Anterior cingulate cortex (tissue), 58 donors: ENCODE measurements around the gene DMRTA2.
A peak's percentile ranks its signal among the peaks of the same experiment; 100 is the strongest.

Experiments
- DNase-seq, 58 donors: peaks; one replicate each; lab custom pipeline; 2025; lab: John Stamatoyannopoulos, UW

The DMRTA2 gene

DNA sequence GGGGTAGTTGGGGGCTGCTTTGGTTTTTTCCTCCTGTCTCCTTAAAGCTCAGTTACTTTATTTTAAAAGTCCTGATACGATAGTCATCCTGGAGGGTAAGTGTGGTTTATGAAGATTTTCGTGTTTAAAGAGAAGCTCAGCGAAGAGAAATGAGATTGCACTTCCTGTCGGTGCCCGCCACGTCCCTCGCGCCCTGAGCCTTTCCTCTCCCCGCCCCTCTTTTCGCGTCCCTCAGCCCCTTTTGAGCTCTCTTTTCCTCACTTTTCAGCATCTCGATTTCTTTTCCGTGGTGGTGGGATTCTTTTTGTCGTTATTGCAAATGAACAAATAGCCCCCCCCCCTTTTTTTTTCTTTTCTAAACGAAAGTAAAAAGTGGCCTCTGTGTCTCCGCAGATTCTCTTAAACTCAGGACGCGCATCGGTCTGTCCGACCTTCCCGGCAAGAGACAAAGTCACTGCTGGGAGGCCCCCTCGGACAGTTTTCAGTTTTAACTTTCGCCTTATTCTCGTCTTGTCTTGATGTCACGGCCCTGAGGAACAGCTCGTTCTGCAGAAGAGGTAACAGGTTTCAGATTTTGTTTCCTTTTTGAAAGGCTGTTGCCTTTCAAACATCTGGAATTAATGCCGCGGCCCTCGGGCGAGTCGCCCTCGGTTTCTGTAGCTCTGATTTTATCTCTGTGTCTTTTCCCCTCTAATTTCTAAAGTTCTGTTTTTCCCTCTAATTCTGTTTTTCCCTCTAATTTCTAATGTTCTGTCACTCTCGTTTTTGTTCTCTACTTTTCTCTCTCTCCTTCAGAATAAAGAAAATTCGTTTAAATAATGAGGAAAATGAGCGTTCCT, 1.0 kb upstream of the DMRTA2 start:
- no peak for DNase-seq

DNA sequence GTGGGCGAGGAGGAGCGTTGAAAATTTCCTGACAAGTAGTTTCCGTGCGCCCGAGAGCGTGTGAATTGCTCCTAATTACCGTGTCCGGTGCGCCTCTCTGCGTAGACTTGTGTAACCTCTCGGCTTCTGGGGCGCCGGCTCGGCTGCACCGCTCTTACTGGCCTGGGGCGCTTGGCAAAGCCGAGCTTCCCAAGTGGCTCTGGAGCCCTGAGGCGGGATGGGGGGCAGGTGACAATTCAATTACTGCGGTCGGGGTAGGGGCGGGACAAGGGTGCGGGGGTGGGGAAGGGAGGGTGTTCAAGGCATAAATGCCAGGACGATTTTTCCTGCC, 392 bp upstream of the DMRTA2 start:
- DNase-seq = peak in 2 of 58 donors; percentile 60 to 63

DNA sequence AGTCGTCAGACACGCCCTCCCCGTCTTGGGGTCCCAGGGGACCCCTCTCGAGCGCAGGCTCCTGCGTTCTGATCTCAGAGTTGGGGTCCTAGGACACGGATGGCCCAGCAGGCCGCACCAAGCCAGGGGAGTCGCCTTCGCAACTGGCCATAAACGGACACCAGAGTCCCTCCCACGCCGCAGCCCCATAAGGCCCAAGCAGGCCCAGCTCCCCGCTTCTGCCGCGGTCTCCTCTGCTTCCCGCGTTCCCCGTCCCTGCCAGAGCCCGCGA, 633 bp downstream of the DMRTA2 start:
- DNase-seq = no peak

DNA sequence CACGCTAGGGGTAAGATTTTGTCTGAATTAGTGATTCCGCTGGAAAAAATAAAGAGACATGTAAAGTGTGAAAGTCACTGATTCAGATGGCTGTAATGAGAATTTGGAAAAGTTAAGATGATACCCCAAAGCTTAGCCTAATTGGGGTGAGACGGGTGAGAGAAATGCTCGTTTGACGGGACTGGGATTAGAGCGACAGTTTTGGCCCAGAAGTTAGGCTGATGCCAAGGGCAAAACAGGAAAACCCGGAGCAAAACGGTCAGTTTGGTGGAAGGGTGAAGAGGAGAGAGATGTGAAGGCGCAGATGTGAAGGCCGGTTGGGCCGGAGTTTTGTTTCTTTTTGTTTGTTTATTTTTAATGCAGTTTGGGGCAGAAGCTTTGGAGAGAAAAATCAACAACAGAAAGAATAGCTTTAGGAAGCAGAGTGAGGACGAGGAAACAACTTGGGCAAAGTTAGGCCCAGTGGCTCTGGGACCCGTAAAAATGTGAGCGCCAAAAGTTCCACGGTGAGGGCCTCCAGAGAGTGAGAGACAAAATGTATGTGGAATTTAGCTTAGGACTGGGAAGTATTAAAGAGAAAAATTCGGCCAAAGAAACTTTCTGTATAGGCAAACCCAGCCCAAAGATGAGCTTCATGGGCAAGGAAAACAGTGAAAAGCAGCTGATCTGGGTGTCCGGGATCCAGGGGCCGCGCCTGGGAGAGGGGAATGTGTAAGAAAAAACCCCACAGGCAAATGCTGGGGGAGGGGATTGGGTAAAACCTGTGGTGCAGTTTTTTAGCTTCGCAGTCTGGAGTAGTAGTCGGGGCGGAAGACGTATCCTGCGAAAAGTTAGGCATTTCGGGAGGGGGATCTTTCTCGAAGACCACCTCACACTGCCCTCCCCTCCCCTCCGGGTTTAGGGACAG, 1.2 kb downstream of the DMRTA2 start:
- no peak for DNase-seq

- DNase-seq = no peak
Observed at GRCh38 chr1:50421366-50421748, 1.9 kb downstream of the DMRTA2 start.

DNA sequence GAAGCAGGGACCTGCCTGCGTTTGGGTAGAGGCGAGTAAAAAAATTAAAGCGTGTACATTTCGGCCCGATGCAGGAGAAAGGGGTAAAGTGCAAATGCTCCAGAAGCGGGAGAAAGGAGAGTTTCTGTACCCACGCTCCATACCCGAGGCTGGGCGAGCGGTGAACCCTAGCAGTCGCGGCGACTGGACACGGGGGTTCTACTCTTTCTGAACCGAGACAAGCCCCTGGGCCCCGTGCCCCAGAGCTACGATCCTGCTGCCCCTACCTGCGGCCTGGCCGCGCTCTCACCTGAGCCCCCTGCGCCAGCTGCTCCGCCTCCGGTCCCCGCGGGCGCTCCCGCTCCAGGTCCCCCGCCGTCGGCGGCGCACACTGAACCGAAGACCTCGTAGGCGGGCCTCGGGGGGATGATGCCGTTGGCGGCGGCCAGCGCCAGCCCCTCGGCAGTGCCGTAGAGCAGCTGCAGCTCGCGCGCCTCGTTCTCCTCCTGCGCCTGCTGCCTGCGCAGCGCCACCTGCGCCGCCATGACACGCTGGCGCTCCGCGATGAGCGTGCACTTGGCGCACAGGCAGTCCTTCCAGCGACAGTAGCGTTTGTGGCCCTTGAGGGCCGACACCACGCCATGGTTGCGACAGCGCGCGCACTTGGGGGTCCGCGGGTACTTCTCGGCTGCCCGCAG, 2.4 kb downstream of the DMRTA2 start:
- no peak for DNase-seq

- DNase-seq = no peak
Observed at GRCh38 chr1:50419907-50420677, 3.2 kb downstream of the DMRTA2 start.

DNA sequence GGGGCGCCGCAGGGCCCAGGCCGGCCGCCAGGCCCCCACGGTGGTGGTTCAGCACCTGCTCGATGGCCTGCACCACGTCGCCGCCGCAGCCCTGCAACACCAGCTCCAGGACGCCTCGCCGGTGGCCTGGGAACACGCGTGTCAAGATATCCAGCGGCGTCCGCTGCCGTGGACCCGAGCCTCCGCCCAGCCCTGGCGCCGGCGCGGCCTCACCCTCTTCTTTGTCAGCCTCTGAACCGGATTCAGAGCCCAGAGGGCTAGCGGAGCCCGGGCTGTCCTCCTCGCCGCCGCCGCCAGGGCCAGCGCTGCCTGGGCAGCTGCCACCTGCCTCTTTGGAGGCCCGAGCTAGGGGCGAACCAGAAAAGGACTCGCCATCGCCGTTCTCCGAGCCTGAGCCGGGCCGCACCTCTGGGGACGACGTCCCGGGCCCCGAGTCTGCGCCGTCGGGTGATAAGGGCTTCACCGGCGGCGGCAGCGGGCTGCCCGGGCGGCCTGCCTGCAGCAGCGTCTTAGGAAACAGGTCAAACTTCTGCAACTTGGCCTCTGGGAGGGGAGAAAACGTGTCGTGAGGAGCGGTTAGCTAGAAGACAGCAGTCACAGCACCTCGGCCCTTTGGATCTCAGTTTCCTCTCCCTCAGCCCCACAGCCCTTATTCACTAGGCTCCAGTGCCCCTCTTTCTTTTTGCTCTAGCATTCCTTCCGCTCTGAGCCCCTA, 3.9 kb downstream of the DMRTA2 start:
- DNase-seq = no peak

- no peak for DNase-seq
Observed at GRCh38 chr1:50418600-50419109, 4.6 kb downstream of the DMRTA2 start.

- DNase-seq = no peak
Observed at GRCh38 chr1:50417946-50418599, 5.2 kb downstream of the DMRTA2 start.

DNA sequence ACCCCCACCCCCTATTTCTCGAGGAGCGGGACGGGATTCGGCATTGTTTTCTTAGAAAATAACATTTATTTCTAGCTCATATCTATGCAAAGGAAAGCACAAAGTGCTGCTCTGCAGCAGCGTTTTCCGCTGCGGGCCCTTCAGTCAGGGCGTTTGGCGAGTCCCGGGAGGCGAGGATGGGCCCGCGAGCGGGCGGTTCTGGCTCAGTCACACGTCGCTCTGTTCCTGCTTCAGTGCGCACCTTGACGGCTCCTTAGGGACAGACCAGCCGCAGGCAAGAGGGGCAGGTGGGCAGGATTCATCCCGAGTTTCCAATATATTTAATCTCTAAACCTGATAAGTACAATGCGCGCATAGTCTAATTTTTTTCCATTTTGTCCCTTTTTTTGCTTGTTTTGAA, 5.7 kb downstream of the DMRTA2 start:
- DNase-seq = no peak

- no peak for DNase-seq
Observed at GRCh38 chr1:50416553-50417453, 6.4 kb downstream of the DMRTA2 start.

GRCh38 chr1:50416150-50416527, 7.1 kb downstream of the DMRTA2 start:
- no peak for DNase-seq

GRCh38 chr1:50415235-50416149, 7.8 kb downstream of the DMRTA2 start:
- no peak for DNase-seq

DNA sequence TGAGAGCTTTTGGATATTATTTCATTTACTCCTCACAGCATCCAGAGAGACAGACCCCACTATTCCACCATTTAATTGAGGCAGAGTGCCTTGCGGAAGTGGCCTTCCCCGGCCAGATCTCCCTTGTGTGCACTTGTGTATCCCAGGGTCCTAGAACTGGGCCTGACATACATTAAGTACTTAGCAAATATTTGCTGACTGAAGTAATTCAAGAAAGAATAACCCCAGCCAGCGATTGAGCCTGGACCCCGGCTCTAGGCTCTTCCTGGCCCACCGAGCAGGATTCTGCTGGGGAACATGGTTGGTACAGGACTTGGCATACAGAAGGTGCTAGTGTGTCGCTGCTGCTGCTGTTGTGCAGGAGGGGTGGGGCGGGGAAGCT, 8.4 kb downstream of the DMRTA2 start:
- DNase-seq = no peak

DNA sequence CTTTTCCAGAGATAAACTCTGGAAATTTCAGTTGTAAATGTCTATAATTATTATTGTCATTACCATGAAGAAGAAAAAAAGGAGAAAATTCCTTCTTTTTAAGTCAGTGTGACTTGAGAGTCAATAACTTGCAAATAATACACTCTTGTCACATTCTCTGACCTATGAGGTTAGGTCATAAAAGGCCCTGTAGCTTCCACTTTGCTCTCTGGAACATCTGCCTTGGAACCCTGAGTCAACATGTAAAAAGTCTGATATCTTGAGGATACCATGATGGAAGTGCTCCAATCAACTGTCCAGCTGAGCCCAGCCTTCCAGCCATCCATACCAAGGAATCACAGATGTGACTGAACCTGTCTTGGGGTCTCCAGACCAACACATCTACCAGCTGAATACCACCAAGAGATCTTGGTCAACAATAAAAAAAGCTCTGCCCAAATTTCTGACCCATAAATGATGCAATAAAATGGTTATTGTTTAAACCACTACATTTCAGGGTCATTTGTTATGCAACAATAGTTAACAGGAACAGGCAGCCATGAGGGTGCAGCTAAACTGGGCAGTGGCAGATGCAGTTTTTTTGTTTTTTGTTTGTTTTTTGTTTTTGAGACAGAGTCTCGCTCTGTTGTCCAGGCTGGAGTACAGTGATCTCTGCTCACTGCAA, 10.3 kb downstream of the DMRTA2 start:
- DNase-seq = no peak

- DNase-seq = no peak
Observed at GRCh38 chr1:50405814-50406213, 17.4 kb downstream of the DMRTA2 start.
